Neural progenitor cell (in vitro differentiated cells): Measurements from ENCODE around the gene RAPGEF5. TPM values are rescaled to one million over a fixed set of nuclear protein-coding genes. Genes with fewer than 3 reads are reported as not detected.

ENCODE experiments used
- DNase-seq: peaks from one replicate; pipeline ENCODE4 v3.0.0-alpha.2; 2016; ENCODE audit warnings: low spot score
- H2AFZ ChIP-seq: fragments of 200-600 bp; sonication (generic); replicated peaks from 2 replicates; pipeline ENCODE4 v1.6.1; 2016; ENCODE audit warnings: antibody characterized with exemption
- H3F3A ChIP-seq: fragments of 200-600 bp; sonication (generic); 2 replicates; pipeline ENCODE4 v1.6.1; 2016; ENCODE audit warnings: antibody characterized with exemption, low read depth
- H3K27ac ChIP-seq: fragments of 200-600 bp; sonication (generic); 2 replicates; pipeline ENCODE4 v1.5.1; 2016; ENCODE audit warnings: mild to moderate bottlenecking
- H3K27me3 ChIP-seq: fragments of 200-600 bp; sonication (generic); 2 replicates; pipeline ENCODE4 v1.6.1; 2016; ENCODE audit warnings: mild to moderate bottlenecking, moderate library complexity
- H3K36me3 ChIP-seq: fragments of 200-600 bp; sonication (generic); 2 replicates; pipeline ENCODE4 v1.5.1; 2016
- H3K4me1 ChIP-seq: fragments of 200-600 bp; sonication (generic); 2 replicates; pipeline ENCODE4 v1.6.1; 2016; ENCODE audit warnings: mixed run types
- H3K4me2 ChIP-seq: fragments of 200-600 bp; sonication (generic); 2 replicates; pipeline ENCODE4 v1.6.1; 2016
- H3K4me3 ChIP-seq: fragments of 200-600 bp; sonication (generic); 2 replicates; pipeline ENCODE4 v1.5.1; 2016
- H3K79me2 ChIP-seq: fragments of 200-600 bp; sonication (generic); 2 replicates; pipeline ENCODE4 v1.6.1; 2016; ENCODE audit warnings: low read depth
- H3K9ac ChIP-seq: fragments of 200-600 bp; sonication (generic); 2 replicates; pipeline ENCODE4 v1.6.1; 2016
- H3K9me3 ChIP-seq: fragments of 200-600 bp; sonication (generic); 2 replicates; pipeline ENCODE4 v1.5.1; 2016; ENCODE audit warnings: low read depth
- H4K20me1 ChIP-seq: fragments of 200-600 bp; sonication (generic); 2 replicates; pipeline ENCODE4 v1.6.1; 2016; ENCODE audit warnings: low read depth
- H3K27ac Mint-ChIP-seq: 3 replicates; pipeline ENCODE4 v1.8.0; 2021; ENCODE audit warnings: mixed read lengths
- H3K27me3 Mint-ChIP-seq: 2 replicates; pipeline ENCODE4 v1.8.0; 2022; ENCODE audit warnings: low read depth, mild to moderate bottlenecking, inconsistent platforms, moderate library complexity, mixed read lengths; ENCODE audit not compliant: insufficient read depth
- H3K36me3 Mint-ChIP-seq: 3 replicates; pipeline ENCODE4 v1.8.0; 2021; ENCODE audit warnings: mixed read lengths
- H3K4me1 Mint-ChIP-seq: 3 replicates; pipeline ENCODE4 v1.8.0; 2021; ENCODE audit warnings: mixed read lengths
- H3K4me3 Mint-ChIP-seq: 3 replicates; pipeline ENCODE4 v1.8.0; 2021; ENCODE audit warnings: mild to moderate bottlenecking, moderate library complexity, mixed read lengths
- H3K9me3 Mint-ChIP-seq: 3 replicates; pipeline ENCODE4 v1.8.0; 2020; ENCODE audit warnings: mixed read lengths
- CTCF ChIP-seq: fragments of 200-600 bp; sonication (generic); IDR thresholded peaks from 2 replicates; pipeline ENCODE4 v1.5.1; 2017; ENCODE audit warnings: antibody characterized with exemption, mild to moderate bottlenecking
- EZH2 ChIP-seq: fragments of 200-600 bp; sonication (generic); IDR thresholded peaks from 2 replicates; pipeline ENCODE4 v1.6.1; 2017; ENCODE audit warnings: antibody characterized with exemption, mild to moderate bottlenecking, moderate library complexity
- EZH2phosphoT487 ChIP-seq: fragments of 200-600 bp; sonication (generic); IDR thresholded peaks from 2 replicates; pipeline ENCODE4 v1.6.1; 2017; ENCODE audit warnings: antibody characterized with exemption
- total RNA-seq: library from RNA; depleted of rRNA; stranded (reverse); fragments of >200 nt; gene quantifications from 2 replicates; pipeline ENCODE4 v1.2.3, GENCODE V29; 2015; ENCODE audit warnings: low replicate concordance

RAPGEF5 gene
- total RNA-seq, 1 donor from 2014 or later = 5.7 TPM

- no peak overlapping the region for H3K4me3 ChIP-seq
- no peaks in the 10 kb centered on the region for H3K36me3 ChIP-seq
- TF ChIP-seq CTCF (no peak), EZH2 (no peak)
- no peaks in the 10 kb centered on the region for H3K9me3 Mint-ChIP-seq
- no peaks in the 10 kb centered on the region for H3K36me3 Mint-ChIP-seq
- no peak overlapping the region for H3K4me2 ChIP-seq
- H3K9me3 ChIP-seq = no peaks in the 10 kb centered on the region
- H3K4me1 Mint-ChIP-seq = peaks cover 17% of the 10 kb centered on the region
- H3K27me3 Mint-ChIP-seq = no peaks in the 10 kb centered on the region
- no peaks in the 10 kb centered on the region for H3F3A ChIP-seq
- H3K79me2 ChIP-seq = no peaks in the 10 kb centered on the region
- H3K4me3 Mint-ChIP-seq = no peak overlapping the region
- peaks cover 28% of the 10 kb centered on the region for H3K4me1 ChIP-seq
- H3K9ac ChIP-seq = no peak overlapping the region
- no peak overlapping the region for H3K27ac ChIP-seq
- DNase-seq = no peak
- H3K27ac Mint-ChIP-seq = no peak overlapping the region
- no peaks in the 10 kb centered on the region for H4K20me1 ChIP-seq
- H3K27me3 ChIP-seq = no peaks in the 10 kb centered on the region
- H2AFZ ChIP-seq = no peak overlapping the region
These were observed 148.2 kb downstream of the RAPGEF5 start for GRCh38 chr7:22208799-22209198.

GRCh38 chr7:22207724-22208225 is 149.2 kb downstream of the RAPGEF5 start:
- H3K4me3 Mint-ChIP-seq = no peak overlapping the region
- Histone ChIP-seq H3K79me2 (no peaks in the 10 kb centered on the region), H3K4me3 (no peak overlapping the region), H3K4me2 (no peak overlapping the region), H3K36me3 (no peaks in the 10 kb centered on the region), H3K9me3 (no peaks in the 10 kb centered on the region), H3K4me1 (peaks cover 19% of the 10 kb centered on the region), H3K27me3 (no peaks in the 10 kb centered on the region), H3F3A (no peaks in the 10 kb centered on the region), H3K9ac (no peak overlapping the region), H2AFZ (no peak overlapping the region), H4K20me1 (no peaks in the 10 kb centered on the region), H3K27ac (no peak overlapping the region)
- DNase-seq = no peak
- H3K4me1 Mint-ChIP-seq = peaks cover 17% of the 10 kb centered on the region
- H3K9me3 Mint-ChIP-seq = no peaks in the 10 kb centered on the region
- no peaks in the 10 kb centered on the region for H3K36me3 Mint-ChIP-seq
- H3K27me3 Mint-ChIP-seq = peaks cover 4% of the 10 kb centered on the region
- TF ChIP-seq EZH2 (no peak), EZH2phosphoT487 (no peak), CTCF (no peak)
- H3K27ac Mint-ChIP-seq = no peak overlapping the region

GRCh38 chr7:22205631-22206030 is 151.3 kb downstream of the RAPGEF5 start:
- no peaks in the 10 kb centered on the region for H3K36me3 ChIP-seq
- Mint-ChIP-seq H3K36me3 (no peaks in the 10 kb centered on the region), H3K4me1 (peaks cover 26% of the 10 kb centered on the region), H3K27ac (no peak overlapping the region), H3K9me3 (no peaks in the 10 kb centered on the region), H3K27me3 (peaks cover 4% of the 10 kb centered on the region), H3K4me3 (no peak overlapping the region)
- H3K27ac ChIP-seq = no peak overlapping the region
- H3K4me3 ChIP-seq = no peak overlapping the region
- H3K9ac ChIP-seq = no peak overlapping the region
- no peak overlapping the region for H3K4me2 ChIP-seq
- H3K9me3 ChIP-seq = no peaks in the 10 kb centered on the region
- no peaks in the 10 kb centered on the region for H3K79me2 ChIP-seq
- no peak for TF ChIP-seq CTCF
- TF ChIP-seq EZH2phosphoT487 = no peak
- no peak for TF ChIP-seq EZH2
- H3K4me1 ChIP-seq = peaks cover 20% of the 10 kb centered on the region
- no peaks in the 10 kb centered on the region for H3F3A ChIP-seq
- H4K20me1 ChIP-seq = no peaks in the 10 kb centered on the region
- H3K27me3 ChIP-seq = no peaks in the 10 kb centered on the region
- no peak overlapping the region for H2AFZ ChIP-seq
- no peak for DNase-seq
